Ureter (tissue), 1 donor: ENCODE data around the gene PLCG2. TPM values are rescaled to one million over a fixed set of nuclear protein-coding genes. Genes with fewer than 3 reads are reported as not detected.
"Not testable (repeated sequence)": the region's sequence is repeated elsewhere in the genome, so short reads cannot be mapped to it uniquely, and the experiment has no call there.

Experiments used
- DNase-seq: peaks from one replicate; pipeline ENCODE4 v3.0.0-alpha.2; 2020; ENCODE audit warnings: low spot score
- total RNA-seq: library from RNA; stranded (reverse); gene quantifications from one replicate; pipeline ENCODE4 v1.2.4, GENCODE V29; 2023
- donor health status: DM: yes; HTN: yes; CAD: no.

Gene PLCG2
- 37.6 TPM for total RNA-seq

- peak; percentile 75 for DNase-seq
Measured at GRCh38 chr16:81778861-81779535, at the start of gene PLCG2. TSS of gene PLCG2 (plus strand) at chr16:81779291. CDS start at chr16:81785990, 6,699 bp downstream.

GRCh38 chr16:81729451-81729850 lies 49.6 kb upstream of the PLCG2 start:
- no peak for DNase-seq

GRCh38 chr16:81730090-81731051 lies 48.7 kb upstream of the PLCG2 start:
- DNase-seq: peak; percentile 84

DNA sequence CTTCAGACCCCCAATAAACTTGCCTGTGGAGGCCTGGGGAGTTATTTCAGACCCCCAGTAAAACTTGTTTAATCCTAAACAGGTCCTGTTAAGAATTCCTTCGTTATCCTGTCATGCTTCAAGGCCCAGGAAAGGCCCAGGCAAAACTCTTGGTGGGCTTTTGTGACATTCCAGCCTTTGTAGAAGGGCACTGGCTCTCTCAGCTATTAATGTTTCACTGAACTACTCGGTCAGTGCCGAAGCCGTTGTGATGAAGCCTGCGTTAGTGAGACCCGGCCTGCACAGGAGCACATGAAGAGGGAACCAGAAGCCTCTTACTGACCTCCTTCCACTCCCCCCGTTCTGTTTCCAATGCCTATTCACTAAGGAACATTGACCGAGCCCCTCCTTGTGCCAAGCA lies 47.4 kb upstream of the PLCG2 start:
- DNase-seq: no peak

- no peak for DNase-seq
Measured at GRCh38 chr16:81732699-81733098, 46.4 kb upstream of the PLCG2 start.

- no peak for DNase-seq
Measured at GRCh38 chr16:81733295-81733694, 45.8 kb upstream of the PLCG2 start.

DNA sequence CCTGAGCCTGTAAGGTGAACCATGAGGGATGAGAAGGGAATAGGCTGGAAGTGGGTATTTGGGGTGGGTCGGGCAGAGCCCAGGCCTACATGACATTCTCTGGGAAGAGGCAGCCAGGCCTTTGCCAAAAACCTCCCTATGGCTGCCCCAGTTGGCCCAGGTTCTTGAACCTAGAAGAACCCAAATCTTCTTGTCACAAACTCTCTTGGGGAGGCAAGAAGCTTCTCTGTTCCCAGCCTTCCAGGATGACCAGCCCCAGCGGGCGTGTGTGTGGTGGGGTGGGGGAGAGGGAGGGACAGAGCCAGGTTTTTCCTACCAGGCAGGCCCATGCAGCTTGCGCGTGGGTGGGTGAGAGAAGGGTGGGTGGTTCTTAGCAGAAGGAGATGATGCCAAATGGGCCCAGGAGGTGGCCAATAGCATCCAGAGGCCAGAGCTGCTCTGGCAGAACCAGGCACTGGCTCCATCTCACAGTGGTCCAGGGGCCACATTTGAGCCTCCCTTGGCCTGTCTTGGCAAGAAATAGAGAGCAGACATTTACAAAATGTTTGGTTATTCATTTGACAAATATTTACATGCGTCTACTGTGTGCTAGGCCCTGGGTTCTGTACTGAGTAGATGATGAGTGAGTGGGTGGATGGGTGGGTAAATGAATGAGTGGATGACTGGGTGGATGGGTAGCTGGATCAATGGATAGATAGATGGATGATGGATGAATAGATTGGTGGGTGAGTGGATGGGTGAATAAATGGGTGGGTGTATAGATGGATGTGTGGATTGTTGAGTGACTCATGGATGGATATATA lies 44.3 kb upstream of the PLCG2 start:
- DNase-seq: no peak

GRCh38 chr16:81737885-81738536 lies 41.1 kb upstream of the PLCG2 start:
- peak; percentile 87 for DNase-seq

GRCh38 chr16:81738783-81739496 lies 40.2 kb upstream of the PLCG2 start:
- no peak for DNase-seq

- no peak for DNase-seq
Measured at GRCh38 chr16:81739503-81739902, 39.6 kb upstream of the PLCG2 start.

DNA sequence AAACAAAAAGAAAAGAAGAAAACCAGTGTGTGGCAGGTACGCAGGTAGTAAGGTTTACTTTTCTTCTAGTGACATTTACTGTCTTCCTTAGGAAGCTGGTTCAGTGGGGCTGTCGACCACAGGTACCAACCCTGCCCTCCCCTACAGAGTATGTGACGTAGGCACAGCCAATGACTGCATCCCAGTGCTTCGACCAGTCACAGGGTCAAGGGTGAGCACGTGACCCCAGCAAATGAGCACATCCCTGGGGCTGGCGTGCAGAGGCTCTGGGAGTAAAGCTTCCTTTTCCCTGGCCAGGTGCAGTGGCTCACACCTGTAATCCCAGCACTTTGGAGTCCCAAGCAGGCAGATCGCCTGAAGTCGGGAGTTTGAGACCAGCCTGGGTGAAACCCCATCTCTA lies 38.9 kb upstream of the PLCG2 start:
- no peak for DNase-seq

DNA sequence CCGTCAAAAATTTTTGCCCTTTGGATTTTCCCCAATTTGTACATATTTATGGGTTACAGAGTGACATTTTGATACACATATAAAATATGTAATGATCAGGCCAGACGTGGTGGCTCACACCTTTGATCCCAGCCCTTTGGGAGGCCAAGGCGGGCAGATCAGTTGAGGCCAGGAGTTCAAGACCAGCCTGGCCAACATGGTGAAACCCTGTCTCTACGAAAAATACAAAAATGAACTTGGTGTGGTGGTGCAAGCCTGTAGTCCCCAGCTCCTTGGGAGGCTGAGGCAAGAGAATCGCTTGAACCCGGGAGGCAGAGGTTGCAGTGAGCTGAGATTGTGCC lies 37.7 kb upstream of the PLCG2 start:
- DNase-seq: not testable (repeated sequence)

- no peak for DNase-seq
Measured at GRCh38 chr16:81744385-81744784, 34.7 kb upstream of the PLCG2 start.

DNA sequence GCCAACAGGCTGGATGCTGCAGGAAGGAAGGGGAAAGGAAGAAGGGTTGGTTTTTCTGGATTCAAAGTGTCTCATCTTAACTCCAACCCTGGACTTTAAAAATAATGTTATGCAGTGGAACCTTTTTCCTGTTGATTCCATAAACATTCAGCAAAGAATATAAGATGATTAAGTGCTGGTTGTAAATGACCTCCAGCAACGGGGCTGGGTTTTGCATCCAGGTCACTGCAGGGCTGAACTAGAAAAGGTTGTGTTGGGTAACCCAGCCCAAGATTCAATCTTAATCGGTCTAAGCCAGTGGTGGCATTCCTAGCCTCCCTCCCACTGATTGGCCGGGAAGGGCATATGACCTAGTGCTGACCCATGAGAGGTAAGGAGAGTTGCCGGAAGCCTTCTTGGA lies 34.2 kb upstream of the PLCG2 start:
- DNase-seq: no peak

- peak; percentile 77 for DNase-seq
Measured at GRCh38 chr16:81745704-81746558, 33.2 kb upstream of the PLCG2 start.

DNA sequence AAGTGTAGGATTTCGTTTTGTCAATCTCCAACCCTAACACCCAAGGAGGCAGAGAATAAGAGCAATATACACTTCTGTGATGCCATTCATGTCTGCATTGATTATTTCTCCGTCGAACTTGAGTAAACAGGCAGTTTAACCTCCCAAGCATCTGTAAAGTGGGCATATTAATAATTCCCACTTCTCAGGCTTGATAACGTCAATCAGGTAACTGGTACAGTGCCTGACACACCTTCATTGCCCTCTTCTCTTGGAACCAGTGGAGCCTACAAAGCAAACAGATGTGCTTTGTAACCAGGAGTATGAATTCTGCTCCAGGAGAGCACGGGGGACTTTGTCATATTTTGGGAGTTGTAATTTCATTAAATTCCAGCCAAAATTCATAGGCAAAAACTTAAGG lies 32.5 kb upstream of the PLCG2 start:
- no peak for DNase-seq

DNA sequence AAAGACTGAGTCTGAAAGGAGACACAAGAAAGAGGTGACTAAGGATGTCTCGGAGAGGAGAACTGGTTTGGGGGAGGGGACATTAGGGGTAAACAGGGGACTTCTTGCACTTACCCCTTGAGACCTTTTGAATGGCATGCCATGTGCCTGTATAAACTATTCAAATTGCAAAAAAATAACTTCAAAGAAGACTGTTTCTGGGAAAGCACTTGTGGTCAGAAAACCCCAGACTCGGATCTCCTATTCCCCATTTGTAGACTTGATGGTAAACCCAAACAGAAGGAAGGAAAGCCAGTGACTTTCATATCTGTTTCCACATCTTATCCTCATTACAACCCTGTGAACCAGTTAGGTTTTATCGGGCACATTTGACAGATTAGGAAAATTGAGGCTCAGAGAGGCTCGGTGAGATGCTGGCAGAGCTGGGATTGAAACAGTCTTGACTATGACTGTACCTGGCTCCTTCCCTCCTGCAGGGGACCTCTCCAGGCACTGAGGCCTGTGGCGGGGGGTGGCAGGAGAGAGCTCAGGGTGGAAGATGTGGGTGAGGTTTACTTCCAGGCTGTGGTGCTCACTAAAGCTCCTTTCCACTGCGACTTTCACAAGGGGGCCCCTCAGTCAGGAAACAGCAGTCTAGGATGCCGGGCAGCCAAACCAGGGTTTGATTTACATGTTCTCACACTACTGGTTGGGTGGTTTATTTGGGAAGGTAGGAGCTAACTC lies 30.5 kb upstream of the PLCG2 start:
- DNase-seq: no peak

- DNase-seq: peak; percentile 62
Measured at GRCh38 chr16:81752225-81752875, 26.7 kb upstream of the PLCG2 start.

- no peak for DNase-seq
Measured at GRCh38 chr16:81752876-81753227, 26.2 kb upstream of the PLCG2 start.
